ENCODE measurements around the gene CPA1.

CPA1 gene

GRCh38 chr7:130379921-130380860 lies at the start of gene CPA1:
TSS of gene CPA1 (plus strand) at chr7:130380494. CDS start at chr7:130380521, 27 bp downstream.
- no peak for DNase-seq (ENCODE audit: low spot score)

GRCh38 chr7:130332259-130333053 lies 47.8 kb upstream of the CPA1 start:
- no peak for DNase-seq (ENCODE audit: low spot score)

GRCh38 chr7:130333832-130334231 lies 46.5 kb upstream of the CPA1 start:
- no peak for DNase-seq (ENCODE audit: low spot score)

- no peak for DNase-seq (ENCODE audit: low spot score)
Measured at GRCh38 chr7:130334274-130334673, 46.0 kb upstream of the CPA1 start.

- no peak for DNase-seq (ENCODE audit: low spot score)
Measured at GRCh38 chr7:130337410-130337971, 42.8 kb upstream of the CPA1 start.

GRCh38 chr7:130338233-130338632 lies 42.1 kb upstream of the CPA1 start:
- DNase-seq (ENCODE audit: low spot score) = no peak

- DNase-seq (ENCODE audit: low spot score) = no peak
Measured at GRCh38 chr7:130341882-130342281, 38.4 kb upstream of the CPA1 start.

GRCh38 chr7:130342701-130343380 lies 37.5 kb upstream of the CPA1 start:
- no peak for DNase-seq (ENCODE audit: low spot score)

- DNase-seq (ENCODE audit: low spot score) = no peak
Measured at GRCh38 chr7:130344271-130344866, 35.9 kb upstream of the CPA1 start, which contains the start of gene CPA5. TSS of gene CPA5 (plus strand) at chr7:130344816. CDS start at chr7:130346486, 1,670 bp downstream.

GRCh38 chr7:130345136-130345535 lies 35.2 kb upstream of the CPA1 start:
- no peak for DNase-seq (ENCODE audit: low spot score)

- no peak for DNase-seq (ENCODE audit: low spot score)
Measured at GRCh38 chr7:130345725-130346124, 34.6 kb upstream of the CPA1 start.

- no peak for DNase-seq (ENCODE audit: low spot score)
Measured at GRCh38 chr7:130346177-130346905, 34.0 kb upstream of the CPA1 start.

- DNase-seq (ENCODE audit: low spot score) = no peak
Measured at GRCh38 chr7:130346941-130347340, 33.4 kb upstream of the CPA1 start.

- no peak for DNase-seq (ENCODE audit: low spot score)
Measured at GRCh38 chr7:130349911-130350782, 30.1 kb upstream of the CPA1 start.

- DNase-seq (ENCODE audit: low spot score) = no peak
Measured at GRCh38 chr7:130350945-130351790, 29.1 kb upstream of the CPA1 start.

- no peak for DNase-seq (ENCODE audit: low spot score)
Measured at GRCh38 chr7:130351791-130352090, 28.6 kb upstream of the CPA1 start.

- no peak for DNase-seq (ENCODE audit: low spot score)
Measured at GRCh38 chr7:130352194-130353074, 27.9 kb upstream of the CPA1 start.

GRCh38 chr7:130353196-130353595 lies 27.1 kb upstream of the CPA1 start:
- DNase-seq (ENCODE audit: low spot score) = no peak
